Breast epithelium (tissue), 3 donors: ENCODE measurements around the gene UTP3.

Experiments
- POLR2A ChIP-seq: fragments of 450-650 bp; IDR thresholded peaks from one replicate; pipeline ENCODE4 v1.6.1; 2016; ENCODE audit warnings: antibody characterized with exemption, mild to moderate bottlenecking, moderate library complexity
- POLR2AphosphoS5 ChIP-seq, 3 donors: sonication (generic); formaldehyde crosslinking; IDR thresholded peaks; one replicate each; pipeline ENCODE4 v1.6.1; 2017; ENCODE audit warnings: antibody characterized with exemption in 3 of 3
- TF ChIP-seq, protein P1 (sequence below), 3 donors: fragments of 450-650 bp; IDR thresholded peaks; one replicate each; pipeline ENCODE4 v1.5.1; 2016 to 2017; ENCODE audit warnings: antibody characterized with exemption in 3 of 3, mild to moderate bottlenecking in 3 of 3, moderate library complexity in 3 of 3

DNA sequence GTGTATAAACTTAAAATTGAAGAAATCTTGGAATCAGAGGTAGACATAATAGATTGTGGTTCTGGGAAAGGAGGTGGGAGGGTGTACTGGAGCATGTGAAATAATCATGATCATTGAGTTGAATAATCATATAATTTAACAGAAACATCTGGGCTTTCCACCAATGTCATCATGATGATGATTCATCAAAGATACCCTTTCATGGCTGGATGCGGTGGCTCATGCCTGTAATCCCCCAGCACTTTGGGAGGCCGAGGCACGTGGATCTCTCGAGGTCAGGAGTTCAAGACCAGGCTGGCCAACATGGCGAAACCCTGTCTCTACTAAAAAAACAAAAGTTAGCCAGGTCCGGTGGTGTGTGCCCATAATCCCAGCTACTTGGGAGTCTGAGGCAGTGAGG lies 26.8 kb downstream of the UTP3 start:
- TF ChIP-seq POLR2AphosphoS5 (IDR thresholded peaks at IDR 0.05), result no peak
- no peak for TF ChIP-seq POLR2A
- TF ChIP-seq, protein P1, sequence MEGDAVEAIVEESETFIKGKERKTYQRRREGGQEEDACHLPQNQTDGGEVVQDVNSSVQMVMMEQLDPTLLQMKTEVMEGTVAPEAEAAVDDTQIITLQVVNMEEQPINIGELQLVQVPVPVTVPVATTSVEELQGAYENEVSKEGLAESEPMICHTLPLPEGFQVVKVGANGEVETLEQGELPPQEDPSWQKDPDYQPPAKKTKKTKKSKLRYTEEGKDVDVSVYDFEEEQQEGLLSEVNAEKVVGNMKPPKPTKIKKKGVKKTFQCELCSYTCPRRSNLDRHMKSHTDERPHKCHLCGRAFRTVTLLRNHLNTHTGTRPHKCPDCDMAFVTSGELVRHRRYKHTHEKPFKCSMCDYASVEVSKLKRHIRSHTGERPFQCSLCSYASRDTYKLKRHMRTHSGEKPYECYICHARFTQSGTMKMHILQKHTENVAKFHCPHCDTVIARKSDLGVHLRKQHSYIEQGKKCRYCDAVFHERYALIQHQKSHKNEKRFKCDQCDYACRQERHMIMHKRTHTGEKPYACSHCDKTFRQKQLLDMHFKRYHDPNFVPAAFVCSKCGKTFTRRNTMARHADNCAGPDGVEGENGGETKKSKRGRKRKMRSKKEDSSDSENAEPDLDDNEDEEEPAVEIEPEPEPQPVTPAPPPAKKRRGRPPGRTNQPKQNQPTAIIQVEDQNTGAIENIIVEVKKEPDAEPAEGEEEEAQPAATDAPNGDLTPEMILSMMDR (IDR thresholded peaks at IDR 0.05), result no peak
